Measurements from ENCODE around the gene SH2D4B.

The SH2D4B gene

DNA sequence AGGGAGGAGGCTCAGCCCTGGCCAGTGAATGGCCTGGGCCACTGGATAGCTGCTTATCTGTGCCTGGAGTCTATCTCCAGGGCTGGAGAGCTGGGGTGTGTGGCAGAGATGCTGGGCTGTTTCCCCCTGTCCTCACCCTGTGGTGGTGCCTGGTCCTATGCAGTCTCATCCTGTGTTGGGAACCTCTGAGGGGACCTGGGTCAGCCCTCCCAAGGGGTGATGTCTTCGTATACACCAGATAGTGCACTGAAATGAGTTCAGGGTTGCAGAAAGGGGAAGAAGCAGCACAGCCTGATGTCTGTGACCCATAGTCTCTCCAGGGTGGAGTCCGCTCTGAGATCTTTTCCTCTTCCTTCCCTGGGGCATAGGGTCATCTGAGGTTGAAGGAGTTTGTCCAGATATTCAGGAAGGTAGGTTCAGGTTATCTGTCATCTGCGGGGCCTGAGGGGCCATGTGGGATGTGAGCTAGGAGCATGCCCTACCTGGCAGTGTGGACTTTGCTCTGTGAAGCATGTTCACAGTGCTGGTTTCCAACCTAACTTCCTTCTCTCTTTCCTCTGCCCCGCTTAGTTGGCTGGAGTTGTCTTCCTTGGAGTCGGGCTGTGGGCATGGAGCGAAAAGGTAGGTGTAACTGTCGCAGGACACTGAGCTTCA lies 33.4 kb upstream of the SH2D4B start:
- DNase-seq = peak in 1 of 2 donors; percentile 12

DNA sequence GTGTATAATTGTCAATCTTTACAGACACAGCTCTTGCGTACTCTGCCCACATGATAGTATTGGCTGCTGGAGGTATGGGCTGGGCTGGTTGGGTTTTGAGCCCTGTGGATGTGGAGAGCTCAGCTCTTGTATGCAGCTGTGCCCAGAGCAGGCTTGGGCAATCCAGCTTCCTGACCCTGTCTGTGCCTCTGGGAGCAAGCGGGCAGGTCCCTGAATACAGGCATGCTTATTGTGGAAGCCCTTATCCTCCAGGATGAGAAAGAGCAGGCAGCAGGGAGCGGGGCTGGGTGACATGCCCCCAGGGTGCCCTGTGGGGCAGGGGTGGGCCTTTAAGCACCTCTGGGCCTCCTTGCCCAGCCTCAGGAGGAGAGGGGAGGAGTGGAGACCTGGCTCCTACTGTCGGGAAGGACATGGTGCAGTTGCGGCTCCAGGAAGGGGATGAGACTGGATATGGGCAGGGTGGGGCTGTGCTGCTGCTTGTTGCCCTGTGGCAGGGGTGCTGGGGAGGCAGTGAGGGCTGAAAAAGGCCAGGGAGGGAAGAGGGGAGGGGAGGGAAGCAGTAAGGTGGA lies 32.7 kb upstream of the SH2D4B start:
- DNase-seq = no peak

DNA sequence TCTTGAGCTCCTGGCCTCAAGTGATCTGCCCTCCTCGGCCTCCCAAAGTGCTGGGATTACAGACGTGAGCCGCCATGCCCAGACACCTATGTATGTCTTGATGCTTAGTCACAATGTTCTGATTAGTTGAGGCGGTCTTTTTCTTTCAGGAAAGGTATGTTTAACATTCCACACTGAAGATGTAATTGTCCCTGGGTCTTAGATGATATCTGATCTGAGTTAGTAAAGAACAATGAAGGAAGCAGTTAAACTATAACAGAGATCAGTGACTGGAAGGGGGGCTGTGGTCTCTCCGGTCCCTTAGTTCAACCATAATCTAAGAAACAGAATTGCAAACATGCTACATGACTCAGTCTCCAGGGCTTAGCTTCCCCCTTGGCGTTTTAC lies 31.5 kb upstream of the SH2D4B start:
- no peak for DNase-seq

DNA sequence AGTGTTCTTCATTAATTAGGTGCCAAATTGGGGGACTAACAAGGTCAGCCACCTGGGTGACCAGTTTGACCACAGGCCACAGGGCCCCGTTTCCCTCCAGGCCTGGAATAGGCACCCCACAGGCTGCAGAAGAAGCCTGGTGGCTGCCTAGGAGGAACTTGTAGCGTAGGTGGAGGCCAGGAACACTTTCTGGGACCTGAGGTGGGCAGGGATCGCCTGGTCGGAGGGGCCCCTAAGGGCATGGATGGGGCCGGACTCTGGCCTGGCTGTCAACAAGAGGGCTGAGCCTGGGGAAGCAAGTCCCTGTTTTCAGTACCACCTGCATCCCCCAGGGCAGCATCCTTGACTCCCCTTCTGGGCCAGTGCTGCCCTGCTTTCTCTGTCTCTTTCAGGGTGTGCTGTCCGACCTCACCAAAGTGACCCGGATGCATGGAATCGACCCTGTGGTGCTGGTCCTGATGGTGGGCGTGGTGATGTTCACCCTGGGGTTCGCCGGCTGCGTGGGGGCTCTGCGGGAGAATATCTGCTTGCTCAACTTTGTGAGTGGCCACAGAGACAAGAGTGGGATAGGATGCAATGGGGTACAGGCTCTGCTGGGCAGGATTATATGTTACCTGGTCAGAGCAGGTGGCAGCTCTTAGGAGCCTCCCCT lies 30.7 kb upstream of the SH2D4B start:
- no peak for DNase-seq

DNA sequence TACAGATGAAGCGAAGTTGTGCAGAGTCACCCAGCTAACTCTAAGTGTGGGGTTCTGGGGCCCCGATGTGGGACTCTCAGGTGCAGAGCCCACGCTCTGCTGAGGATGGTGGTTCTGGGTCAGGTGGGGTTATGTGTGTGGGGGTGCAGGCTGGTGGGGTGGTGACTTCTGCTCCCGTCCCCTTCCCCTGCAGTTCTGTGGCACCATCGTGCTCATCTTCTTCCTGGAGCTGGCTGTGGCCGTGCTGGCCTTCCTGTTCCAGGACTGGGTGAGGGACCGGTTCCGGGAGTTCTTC lies 28.6 kb upstream of the SH2D4B start:
- no peak for DNase-seq

DNA sequence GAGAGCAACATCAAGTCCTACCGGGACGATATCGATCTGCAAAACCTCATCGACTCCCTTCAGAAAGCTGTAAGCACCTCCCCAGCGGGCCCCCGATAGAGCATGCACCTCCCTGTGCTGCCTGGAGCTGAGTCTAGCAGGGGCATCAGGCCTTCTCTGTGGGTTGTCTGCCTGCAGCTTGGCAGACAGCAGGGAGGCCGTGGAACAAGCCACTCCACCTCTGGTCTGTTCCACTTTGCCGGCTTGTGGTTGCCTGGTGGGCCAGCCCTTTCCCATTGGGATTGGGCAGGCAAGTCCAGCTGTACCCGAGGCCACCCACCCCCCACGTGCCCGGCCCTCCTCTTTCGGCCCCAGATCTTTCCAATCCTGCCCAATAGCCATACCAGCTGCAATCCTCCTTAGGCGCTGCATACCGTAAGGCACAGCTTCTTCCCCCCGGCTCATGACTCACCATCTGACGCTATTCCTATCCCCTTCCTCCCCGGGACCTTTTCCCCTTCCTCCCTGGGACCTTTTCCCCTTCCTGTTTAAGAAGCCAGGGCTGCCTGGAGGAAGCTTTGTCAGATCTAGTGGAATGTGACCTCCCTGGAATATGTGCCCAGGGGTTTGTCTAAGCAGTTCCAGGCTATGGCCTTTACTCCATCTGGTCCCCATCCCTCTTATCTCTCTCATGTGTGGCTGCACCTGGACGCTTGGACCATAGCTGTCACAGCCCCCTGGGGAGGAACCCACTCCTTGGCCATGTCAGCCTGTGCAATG lies 28.1 kb upstream of the SH2D4B start:
- no peak for DNase-seq

DNA sequence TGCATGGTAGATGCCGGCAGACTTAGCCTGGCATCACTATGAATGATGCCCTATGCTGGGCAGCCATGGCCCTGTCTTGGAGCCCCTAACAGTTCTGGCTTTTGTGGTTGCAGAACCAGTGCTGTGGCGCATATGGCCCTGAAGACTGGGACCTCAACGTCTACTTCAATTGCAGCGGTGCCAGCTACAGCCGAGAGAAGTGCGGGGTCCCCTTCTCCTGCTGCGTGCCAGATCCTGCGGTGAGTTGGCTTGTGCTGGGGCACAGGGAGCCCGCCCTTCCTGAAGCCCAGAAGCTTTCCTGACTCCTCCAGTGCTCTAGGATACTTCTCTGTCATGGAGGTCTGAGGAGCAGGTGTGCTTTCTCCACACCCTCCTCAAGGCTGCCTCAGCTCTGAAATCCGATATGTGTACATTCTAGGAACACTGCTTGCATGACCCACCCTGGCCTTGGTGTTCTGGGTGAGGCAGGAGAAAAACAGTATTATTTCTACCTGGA lies 25.6 kb upstream of the SH2D4B start:
- no peak for DNase-seq

DNA sequence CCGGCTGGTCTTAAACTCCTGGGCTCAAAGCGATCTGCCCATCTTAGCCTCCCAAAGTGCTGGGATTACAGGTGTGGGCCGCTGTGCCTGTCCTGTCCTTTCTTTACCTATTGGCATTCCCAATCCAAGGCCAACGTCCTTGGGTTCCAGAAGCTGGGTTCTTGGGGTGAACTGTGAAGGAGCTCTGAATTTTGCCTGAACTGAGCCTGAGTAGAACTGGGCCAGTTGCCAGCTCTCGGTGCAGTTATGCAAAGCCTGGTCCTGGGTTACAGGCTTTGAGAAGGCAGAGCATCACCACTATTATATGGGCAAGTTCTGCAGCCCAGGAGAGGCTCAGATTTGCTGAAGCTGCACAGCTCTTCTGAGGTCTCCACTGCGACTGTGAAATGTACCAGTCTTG lies 24.6 kb upstream of the SH2D4B start:
- no peak for DNase-seq

DNA sequence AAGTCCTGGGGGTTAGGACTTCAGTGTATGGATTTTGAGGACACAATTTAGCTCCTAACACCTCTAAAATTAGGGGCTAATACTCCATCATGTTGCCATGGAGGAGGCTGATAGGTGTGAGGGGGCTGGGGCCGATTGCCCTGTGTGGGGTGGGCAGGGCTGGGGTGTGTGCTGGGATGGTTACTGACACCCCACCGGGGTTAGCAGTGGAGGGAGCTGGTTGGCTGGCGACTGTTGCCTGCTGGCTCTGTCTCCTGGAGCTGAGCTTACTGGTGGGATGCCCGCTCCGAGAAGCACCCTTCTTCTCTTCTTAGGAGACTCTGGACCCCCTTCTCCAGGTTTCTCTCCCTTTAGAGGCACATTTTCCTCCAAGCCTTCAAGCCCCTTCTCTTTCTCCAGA lies 22.2 kb upstream of the SH2D4B start:
- no peak for DNase-seq

DNA sequence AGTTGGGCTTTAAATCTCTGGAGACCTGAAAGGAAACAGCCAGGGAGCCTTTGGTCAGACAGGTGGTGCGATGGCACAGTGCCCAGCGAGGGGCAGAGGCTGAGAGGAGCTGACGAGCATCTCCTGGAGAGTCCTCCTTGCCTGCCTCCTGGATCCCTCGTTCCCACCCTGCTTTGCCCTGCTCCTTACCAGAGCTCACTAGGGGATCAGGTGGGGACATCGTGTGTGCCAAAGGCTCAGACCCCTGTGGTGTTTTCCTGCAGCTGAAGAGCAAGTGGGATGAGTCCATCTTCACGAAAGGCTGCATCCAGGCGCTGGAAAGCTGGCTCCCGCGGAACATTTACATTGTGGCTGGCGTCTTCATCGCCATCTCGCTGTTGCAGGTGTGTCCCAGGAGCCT lies 21.8 kb upstream of the SH2D4B start:
- no peak for DNase-seq

DNA sequence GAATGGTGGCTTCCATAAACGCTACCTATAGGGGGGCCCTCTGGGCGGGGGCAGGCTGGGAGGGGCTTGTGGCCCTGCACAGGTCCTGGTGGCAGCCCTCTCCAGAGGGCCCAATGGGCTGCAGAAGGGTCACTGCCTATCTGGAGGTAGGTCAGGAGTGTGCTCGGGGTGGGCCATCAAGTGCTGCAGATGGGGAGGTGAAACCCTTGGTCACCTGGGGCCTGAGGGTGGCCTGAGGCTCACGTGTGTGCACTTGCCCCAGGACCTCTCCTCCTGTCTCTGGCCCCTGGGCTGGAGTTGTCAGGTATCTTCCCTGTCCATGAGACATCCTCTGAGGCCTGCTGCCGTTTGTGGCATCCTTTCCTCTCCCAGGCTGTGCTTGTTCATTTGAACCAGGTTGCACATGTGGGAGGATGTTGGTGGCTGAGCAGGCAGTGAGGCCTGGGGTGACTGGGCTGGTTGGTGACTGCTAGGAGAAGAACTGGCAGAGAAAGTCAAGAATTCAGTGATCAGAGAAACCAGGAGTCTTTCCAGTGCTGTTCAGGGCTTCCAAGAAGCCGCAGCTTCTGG lies 21.1 kb upstream of the SH2D4B start:
- DNase-seq = no peak

DNA sequence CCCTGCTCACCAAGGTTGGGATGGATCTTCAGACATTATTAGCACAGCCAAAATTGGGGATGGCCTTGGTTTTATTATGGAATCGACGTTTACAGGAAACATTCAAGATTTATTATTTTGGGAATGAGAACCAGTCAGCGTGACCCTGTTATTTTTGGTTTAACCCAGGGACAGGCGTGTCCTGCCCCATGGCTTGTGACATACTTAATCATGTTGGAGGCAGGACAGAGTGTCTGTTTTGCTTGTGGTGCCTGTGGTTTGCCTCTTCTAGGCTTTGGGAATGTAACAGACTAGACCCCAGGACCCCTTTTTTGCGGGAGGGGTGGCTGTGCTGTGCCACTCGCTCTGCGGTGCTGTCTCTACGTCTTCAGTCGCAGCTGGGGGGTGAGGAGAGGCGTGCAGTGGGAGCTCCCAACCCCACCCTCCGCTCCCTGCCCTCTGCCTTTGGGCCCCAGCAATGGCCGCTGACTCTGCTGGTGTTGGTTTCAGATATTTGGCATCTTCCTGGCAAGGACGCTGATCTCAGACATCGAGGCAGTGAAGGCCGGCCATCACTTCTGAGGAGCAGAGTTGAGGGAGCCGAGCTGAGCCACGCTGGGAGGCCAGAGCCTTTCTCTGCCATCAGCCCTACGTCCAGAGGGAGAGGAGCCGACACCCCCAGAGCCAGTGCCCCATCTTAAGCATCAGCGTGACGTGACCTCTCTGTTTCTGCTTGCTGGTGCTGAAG lies 20.1 kb upstream of the SH2D4B start:
- no peak for DNase-seq

DNA sequence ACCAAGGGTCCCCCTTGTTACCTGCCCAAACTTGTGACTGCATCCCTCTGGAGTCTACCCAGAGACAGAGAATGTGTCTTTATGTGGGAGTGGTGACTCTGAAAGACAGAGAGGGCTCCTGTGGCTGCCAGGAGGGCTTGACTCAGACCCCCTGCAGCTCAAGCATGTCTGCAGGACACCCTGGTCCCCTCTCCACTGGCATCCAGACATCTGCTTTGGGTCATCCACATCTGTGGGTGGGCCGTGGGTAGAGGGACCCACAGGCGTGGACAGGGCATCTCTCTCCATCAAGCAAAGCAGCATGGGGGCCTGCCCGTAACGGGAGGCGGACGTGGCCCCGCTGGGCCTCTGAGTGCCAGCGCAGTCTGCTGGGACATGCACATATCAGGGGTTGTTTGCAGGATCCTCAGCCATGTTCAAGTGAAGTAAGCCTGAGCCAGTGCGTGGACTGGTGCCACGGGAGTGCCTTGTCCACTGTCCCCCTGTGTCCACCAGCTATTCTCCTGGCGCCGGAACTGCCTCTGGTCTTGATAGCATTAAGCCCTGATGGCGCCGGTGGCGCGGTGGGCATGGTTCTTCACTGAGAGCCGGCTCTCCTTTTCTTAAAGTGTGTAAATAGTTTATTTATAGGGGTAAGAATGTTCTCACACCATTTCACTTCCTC lies 19.4 kb upstream of the SH2D4B start:
- no peak for DNase-seq

DNA sequence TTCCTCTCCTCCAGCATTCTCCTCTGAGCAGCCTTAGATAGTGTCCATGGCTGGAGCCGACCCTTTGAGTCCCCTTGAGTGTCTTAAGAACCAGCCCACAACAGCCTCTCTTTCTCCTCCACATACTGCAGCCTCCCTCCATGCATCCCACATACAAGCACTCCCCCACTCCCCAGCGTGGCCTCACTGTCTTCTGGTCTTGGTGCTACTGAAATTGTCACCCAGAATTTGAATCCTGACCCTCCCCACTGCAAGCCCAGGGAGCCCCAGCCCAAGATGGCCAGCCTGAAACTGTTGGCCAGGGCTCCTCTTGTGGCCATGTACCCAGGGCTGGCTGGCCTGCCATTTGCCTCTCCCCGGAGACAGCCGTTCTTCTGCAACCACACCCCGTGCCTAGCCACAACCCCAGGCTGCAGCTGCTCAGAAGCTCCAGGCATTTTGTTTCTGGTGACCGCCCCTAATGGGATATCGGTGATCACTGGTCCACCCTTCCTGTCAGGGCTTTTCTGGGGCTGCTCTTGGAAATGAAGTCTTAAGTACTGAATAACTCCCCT lies 18.8 kb upstream of the SH2D4B start:
- DNase-seq = no peak

DNA sequence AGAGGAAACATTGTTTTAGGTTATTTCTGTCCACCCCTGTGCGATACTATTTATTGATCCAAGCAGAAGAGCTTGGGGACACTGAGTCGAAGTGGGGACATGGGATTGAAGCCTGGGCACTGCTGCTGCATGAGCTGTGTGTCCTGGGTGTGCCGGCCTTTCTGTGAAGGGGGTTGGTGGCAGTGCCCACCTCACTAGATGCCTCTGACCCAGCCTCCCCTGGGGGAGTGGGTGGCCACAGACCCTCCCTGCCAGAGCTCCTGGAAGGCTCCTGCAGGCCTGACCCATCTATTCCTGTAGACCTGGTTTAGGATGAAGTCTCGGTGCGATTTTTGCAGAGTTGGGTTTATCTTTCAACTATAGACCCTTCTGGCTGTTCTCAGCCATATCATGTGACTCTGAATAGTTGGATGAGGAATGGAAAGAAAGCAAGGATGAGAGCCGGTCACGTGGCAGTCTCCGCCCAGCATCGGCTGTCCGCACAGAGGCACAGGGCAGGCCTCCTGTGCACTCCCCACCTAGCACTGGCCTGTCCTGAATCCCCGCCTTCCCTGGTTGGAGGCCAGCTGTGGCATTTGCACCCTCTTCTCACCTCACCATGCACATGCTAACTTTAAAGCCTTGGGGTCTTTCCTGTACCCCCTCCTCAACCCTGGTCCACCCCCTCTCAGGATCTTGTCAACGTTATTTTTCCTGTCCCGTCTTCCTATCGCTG lies 17.6 kb upstream of the SH2D4B start:
- DNase-seq = no peak

DNA sequence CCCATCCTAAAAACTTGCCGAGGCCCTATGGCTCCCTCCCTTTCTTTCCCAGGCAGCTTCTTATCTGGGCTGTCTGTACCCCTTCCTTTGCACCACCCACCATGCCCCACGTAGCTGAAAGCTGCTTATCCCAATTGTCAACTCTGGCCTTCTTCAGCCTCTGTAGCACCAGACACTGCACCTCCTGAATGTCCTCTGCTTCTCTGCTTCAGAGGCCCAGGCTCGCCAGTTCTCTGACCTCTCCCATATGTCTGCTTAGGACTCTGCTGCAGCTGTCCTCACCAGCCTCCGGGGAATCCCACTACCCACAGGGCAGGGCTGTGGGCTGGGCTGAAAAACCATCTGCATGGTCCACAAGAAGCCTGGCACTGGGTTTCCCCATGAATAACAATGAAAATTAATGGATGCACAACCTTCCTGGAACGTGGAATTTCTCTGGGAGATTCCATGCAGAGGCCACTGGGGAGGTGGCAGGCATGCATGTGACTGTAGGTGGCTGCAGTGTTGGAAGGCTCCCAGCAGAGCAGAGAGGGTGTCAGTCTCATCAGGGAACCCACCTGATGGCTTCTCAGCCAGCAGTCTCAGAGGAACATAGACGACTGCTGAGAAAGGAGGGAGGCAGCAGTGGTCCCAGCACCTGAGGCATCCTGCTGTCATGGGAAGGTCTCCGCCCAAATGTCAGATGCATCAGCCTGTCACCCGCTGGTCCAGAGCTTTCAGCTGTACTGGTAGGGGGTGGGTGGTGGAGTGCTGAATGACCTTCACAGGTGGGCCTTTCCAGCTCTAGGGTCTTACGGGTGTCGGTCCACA lies 16.8 kb upstream of the SH2D4B start:
- DNase-seq = no peak

DNA sequence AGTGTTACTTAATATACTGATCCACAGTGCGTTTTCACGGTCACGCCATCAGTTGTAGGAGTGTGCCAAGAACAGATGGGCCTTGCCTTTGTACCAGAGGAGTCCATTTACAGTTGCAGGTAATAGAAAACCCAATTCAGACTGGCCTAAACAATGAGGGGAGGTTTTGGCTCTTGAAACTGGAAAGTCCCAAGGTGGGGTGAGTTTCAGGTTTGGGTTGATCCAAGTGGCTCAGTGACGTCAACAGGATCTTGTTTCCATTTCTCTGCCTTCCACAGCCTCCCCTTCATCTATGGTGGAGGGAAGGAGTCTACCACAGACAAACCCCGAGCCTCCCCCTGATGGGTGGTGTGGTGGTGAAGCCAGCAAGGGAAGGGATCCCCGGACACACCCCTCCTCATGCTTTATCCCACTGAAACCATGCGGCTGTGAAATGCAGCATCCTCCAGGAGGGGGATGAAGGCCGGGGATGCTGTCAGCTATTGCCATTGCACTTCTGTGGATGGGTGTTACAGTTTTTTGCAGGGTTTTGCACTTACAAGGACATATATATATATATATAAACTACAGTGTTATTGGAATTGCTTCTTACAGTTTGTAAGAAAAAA lies 14.8 kb upstream of the SH2D4B start:
- no peak for DNase-seq

DNA sequence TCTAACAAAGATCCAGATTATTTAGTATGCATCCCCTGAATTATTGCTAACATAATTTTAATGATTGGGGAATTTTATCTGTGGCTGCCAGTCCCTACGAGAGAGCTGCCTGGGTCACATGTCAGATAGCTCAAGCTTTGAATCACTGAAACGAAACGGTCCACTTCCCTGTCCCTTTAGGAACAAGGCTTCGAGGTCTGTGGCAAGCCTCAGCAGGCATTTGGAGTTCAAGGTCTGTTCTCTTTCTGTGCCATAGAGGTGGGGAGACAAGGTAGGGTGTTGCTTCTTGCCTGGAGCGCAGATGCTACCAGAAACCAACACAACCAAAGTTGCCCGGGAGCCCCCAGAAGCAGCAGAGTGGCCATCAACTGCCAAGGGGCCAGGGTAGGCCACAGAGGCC lies 13.9 kb upstream of the SH2D4B start:
- no peak for DNase-seq

DNA sequence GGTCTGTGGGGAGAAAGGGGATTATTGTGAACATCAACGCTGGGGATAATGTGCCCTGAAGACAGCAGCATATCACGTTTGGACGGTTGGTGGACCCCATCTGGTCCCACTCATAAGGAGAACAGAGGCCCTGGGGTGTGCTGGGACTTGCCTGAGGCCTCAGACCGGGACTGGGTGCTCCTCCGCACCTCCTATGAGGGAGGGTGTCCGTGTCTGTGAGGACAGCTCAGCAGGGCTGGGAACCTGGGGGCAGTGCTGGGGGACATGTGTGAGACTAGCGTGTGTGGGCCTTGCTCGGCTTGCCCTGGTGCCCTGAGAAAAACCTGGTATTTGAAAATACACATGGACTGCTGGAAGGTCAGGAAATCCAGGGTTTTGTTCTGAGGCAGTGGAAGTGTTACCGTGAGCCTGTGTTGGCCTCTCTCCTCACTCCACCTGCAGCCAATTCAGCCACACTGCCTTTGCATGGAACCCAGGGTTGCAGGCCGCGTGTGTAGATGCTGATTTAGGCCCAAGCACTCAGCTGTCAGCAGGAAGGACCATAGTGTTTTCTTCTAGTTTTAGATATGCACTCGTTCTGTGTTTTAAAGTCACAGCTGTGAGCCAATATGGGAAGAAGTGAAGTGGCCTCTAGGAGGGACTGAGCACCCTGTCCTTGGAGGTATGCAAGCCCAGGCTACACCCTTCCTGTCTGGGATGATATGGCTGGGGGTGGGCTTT lies 13.4 kb upstream of the SH2D4B start:
- no peak for DNase-seq
